Lower leg skin (tissue), 3 donors: ENCODE results near the gene STAT2.
"Not testable (repeated sequence)": the region's sequence is repeated elsewhere in the genome, so short reads cannot be mapped to it uniquely, and the experiment has no call there.

Experiments used
- CTCF ChIP-seq, 3 donors: fragments of 450-650 bp; IDR thresholded peaks; one replicate each; pipeline ENCODE4 v1.5.1; 2016; ENCODE audit warnings: antibody characterized with exemption in 3 of 3, mild to moderate bottlenecking in 3 of 3, moderate library complexity in 2 of 3
- POLR2A ChIP-seq, 2 donors: fragments of 450-650 bp; IDR thresholded peaks; one replicate each; pipeline ENCODE4 v1.6.1; 2016 to 2017; ENCODE audit warnings: antibody characterized with exemption in 2 of 2, mild to moderate bottlenecking in 1 of 2, moderate library complexity in 1 of 2

DNA sequence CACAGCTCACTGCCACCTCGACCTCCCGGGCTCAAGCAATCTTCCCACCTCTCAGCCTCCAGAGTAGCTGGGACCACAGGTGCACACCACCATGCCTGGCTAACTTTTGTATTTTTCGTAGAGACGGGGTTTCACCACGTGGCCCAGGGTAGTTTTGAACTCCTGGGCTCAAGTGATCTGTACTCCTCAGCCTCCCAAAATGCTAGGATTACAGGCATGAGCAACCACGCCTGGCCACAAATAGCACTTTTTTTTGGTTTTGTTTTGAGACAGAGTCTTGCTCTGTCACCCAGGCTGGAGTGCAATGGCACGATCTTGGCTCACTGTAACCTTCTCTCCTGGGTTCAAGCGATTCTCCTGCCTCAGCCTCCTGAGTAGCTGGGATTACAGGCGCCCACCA lies 12.7 kb downstream of the STAT2 start:
- not testable (repeated sequence) for TF ChIP-seq CTCF, POLR2A (IDR thresholded peaks at IDR 0.05)
